ENCODE measurements around the gene HRK. TPM values are rescaled to one million over a fixed set of nuclear protein-coding genes. Genes with fewer than 3 reads are reported as not detected.

The HRK gene
- total RNA-seq, 1 donor from 2014 or later = 2.1 TPM

GRCh38 chr12:116898669-116899068, 17.4 kb upstream of the HRK start:
- no peak overlapping the region for H2AFZ ChIP-seq (ENCODE audit: low read depth, low read length)
- no peak overlapping the region for H3K4me3 ChIP-seq (ENCODE audit: insufficient read depth, low read depth, low read length)
- no peaks in the 10 kb centered on the region for H3K79me2 ChIP-seq (ENCODE audit: insufficient read depth, low read length)
- Mint-ChIP-seq H3K27me3 (ENCODE audit: low read depth, unreplicated experiment) (peaks cover 23% of the 10 kb centered on the region), H3K4me1 (ENCODE audit: low read depth, unreplicated experiment) (no peaks in the 10 kb centered on the region), H3K27ac (ENCODE audit: unreplicated experiment) (no peak overlapping the region), H3K36me3 (ENCODE audit: low read depth, unreplicated experiment) (no peaks in the 10 kb centered on the region), H3K4me3 (ENCODE audit: unreplicated experiment) (no peak overlapping the region), H3K9me3 (ENCODE audit: unreplicated experiment) (peaks cover 3% of the 10 kb centered on the region)
- no peaks in the 10 kb centered on the region for H4K20me1 ChIP-seq (ENCODE audit: insufficient read depth, low read length)
- no peaks in the 10 kb centered on the region for H3K36me3 ChIP-seq (ENCODE audit: insufficient read depth, low read length)
- no peaks in the 10 kb centered on the region for H3K4me1 ChIP-seq (ENCODE audit: insufficient read depth, low read length)
- FAIRE-seq (no peak), DNase-seq (ENCODE audit: low read depth) (no peak)
- peaks cover 14% of the 10 kb centered on the region for H3K27me3 ChIP-seq (ENCODE audit: insufficient read depth, low read length)
- no peak overlapping the region for H3K9ac ChIP-seq (ENCODE audit: low read length)
- no peaks in the 10 kb centered on the region for H3K9me3 ChIP-seq (ENCODE audit: insufficient read depth, low read depth, low read length)
- TF ChIP-seq EZH2 (IDR thresholded peaks at IDR 0.05; ENCODE audit: insufficient read depth, low read length) (no peak), CTCF (IDR thresholded peaks at IDR 0.05; ENCODE audit: insufficient read depth, low read depth, low read length) (no peak)
- no peak overlapping the region for H3K27ac ChIP-seq (ENCODE audit: low read depth, low read length)
- H3K4me2 ChIP-seq (ENCODE audit: low read length) = no peak overlapping the region

GRCh38 chr12:116897476-116897875, 16.2 kb upstream of the HRK start:
- no peak overlapping the region for H3K4me2 ChIP-seq (ENCODE audit: low read length)
- H2AFZ ChIP-seq (ENCODE audit: low read depth, low read length) = no peak overlapping the region
- Mint-ChIP-seq H3K9me3 (ENCODE audit: unreplicated experiment) (peaks cover 3% of the 10 kb centered on the region), H3K36me3 (ENCODE audit: low read depth, unreplicated experiment) (no peaks in the 10 kb centered on the region), H3K4me3 (ENCODE audit: unreplicated experiment) (no peak overlapping the region), H3K27me3 (ENCODE audit: low read depth, unreplicated experiment) (peaks cover 23% of the 10 kb centered on the region), H3K27ac (ENCODE audit: unreplicated experiment) (no peak overlapping the region), H3K4me1 (ENCODE audit: low read depth, unreplicated experiment) (no peaks in the 10 kb centered on the region)
- no peaks in the 10 kb centered on the region for H3K79me2 ChIP-seq (ENCODE audit: insufficient read depth, low read length)
- H3K27me3 ChIP-seq (ENCODE audit: insufficient read depth, low read length) = peaks cover 14% of the 10 kb centered on the region
- H3K36me3 ChIP-seq (ENCODE audit: insufficient read depth, low read length) = no peaks in the 10 kb centered on the region
- no peak for DNase-seq (ENCODE audit: low read depth)
- no peaks in the 10 kb centered on the region for H3K9me3 ChIP-seq (ENCODE audit: insufficient read depth, low read depth, low read length)
- no peak for FAIRE-seq
- TF ChIP-seq EZH2 (IDR thresholded peaks at IDR 0.05; ENCODE audit: insufficient read depth, low read length) (no peak), CTCF (IDR thresholded peaks at IDR 0.05; ENCODE audit: insufficient read depth, low read depth, low read length) (no peak)
- H3K4me3 ChIP-seq (ENCODE audit: insufficient read depth, low read depth, low read length) = no peak overlapping the region
- H3K27ac ChIP-seq (ENCODE audit: low read depth, low read length) = no peak overlapping the region
- H4K20me1 ChIP-seq (ENCODE audit: insufficient read depth, low read length) = no peaks in the 10 kb centered on the region
- no peak overlapping the region for H3K9ac ChIP-seq (ENCODE audit: low read length)
- no peaks in the 10 kb centered on the region for H3K4me1 ChIP-seq (ENCODE audit: insufficient read depth, low read length)

GRCh38 chr12:116896411-116896924, 15.2 kb upstream of the HRK start:
- Mint-ChIP-seq H3K36me3 (ENCODE audit: low read depth, unreplicated experiment) (no peaks in the 10 kb centered on the region), H3K27me3 (ENCODE audit: low read depth, unreplicated experiment) (peaks cover 23% of the 10 kb centered on the region), H3K9me3 (ENCODE audit: unreplicated experiment) (peaks cover 3% of the 10 kb centered on the region), H3K27ac (ENCODE audit: unreplicated experiment) (no peak overlapping the region), H3K4me1 (ENCODE audit: low read depth, unreplicated experiment) (no peaks in the 10 kb centered on the region), H3K4me3 (ENCODE audit: unreplicated experiment) (no peak overlapping the region)
- H3K79me2 ChIP-seq (ENCODE audit: insufficient read depth, low read length) = no peaks in the 10 kb centered on the region
- no peak overlapping the region for H3K9ac ChIP-seq (ENCODE audit: low read length)
- FAIRE-seq (no peak), DNase-seq (ENCODE audit: low read depth) (no peak)
- H4K20me1 ChIP-seq (ENCODE audit: insufficient read depth, low read length) = no peaks in the 10 kb centered on the region
- no peak overlapping the region for H3K4me3 ChIP-seq (ENCODE audit: insufficient read depth, low read depth, low read length)
- H2AFZ ChIP-seq (ENCODE audit: low read depth, low read length) = no peak overlapping the region
- H3K9me3 ChIP-seq (ENCODE audit: insufficient read depth, low read depth, low read length) = no peaks in the 10 kb centered on the region
- no peaks in the 10 kb centered on the region for H3K4me1 ChIP-seq (ENCODE audit: insufficient read depth, low read length)
- H3K4me2 ChIP-seq (ENCODE audit: low read length) = no peak overlapping the region
- H3K27ac ChIP-seq (ENCODE audit: low read depth, low read length) = no peak overlapping the region
- H3K36me3 ChIP-seq (ENCODE audit: insufficient read depth, low read length) = no peaks in the 10 kb centered on the region
- peaks cover 14% of the 10 kb centered on the region for H3K27me3 ChIP-seq (ENCODE audit: insufficient read depth, low read length)
- TF ChIP-seq CTCF (IDR thresholded peaks at IDR 0.05; ENCODE audit: insufficient read depth, low read depth, low read length) = no peak
- TF ChIP-seq EZH2 (IDR thresholded peaks at IDR 0.05; ENCODE audit: insufficient read depth, low read length) = no peak

All from astrocyte (in vitro differentiated cells and primary cell).